Superior temporal gyrus (tissue), 1 donor: Measurements from ENCODE around the gene SLC25A44.

Experiments
- DNase-seq: peaks from one replicate; pipeline ENCODE4 v3.0.0-alpha.2; 2016; ENCODE audit errors: extremely low spot score

SLC25A44 gene, protein sequence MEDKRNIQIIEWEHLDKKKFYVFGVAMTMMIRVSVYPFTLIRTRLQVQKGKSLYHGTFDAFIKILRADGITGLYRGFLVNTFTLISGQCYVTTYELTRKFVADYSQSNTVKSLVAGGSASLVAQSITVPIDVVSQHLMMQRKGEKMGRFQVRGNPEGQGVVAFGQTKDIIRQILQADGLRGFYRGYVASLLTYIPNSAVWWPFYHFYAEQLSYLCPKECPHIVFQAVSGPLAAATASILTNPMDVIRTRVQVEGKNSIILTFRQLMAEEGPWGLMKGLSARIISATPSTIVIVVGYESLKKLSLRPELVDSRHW

DNA sequence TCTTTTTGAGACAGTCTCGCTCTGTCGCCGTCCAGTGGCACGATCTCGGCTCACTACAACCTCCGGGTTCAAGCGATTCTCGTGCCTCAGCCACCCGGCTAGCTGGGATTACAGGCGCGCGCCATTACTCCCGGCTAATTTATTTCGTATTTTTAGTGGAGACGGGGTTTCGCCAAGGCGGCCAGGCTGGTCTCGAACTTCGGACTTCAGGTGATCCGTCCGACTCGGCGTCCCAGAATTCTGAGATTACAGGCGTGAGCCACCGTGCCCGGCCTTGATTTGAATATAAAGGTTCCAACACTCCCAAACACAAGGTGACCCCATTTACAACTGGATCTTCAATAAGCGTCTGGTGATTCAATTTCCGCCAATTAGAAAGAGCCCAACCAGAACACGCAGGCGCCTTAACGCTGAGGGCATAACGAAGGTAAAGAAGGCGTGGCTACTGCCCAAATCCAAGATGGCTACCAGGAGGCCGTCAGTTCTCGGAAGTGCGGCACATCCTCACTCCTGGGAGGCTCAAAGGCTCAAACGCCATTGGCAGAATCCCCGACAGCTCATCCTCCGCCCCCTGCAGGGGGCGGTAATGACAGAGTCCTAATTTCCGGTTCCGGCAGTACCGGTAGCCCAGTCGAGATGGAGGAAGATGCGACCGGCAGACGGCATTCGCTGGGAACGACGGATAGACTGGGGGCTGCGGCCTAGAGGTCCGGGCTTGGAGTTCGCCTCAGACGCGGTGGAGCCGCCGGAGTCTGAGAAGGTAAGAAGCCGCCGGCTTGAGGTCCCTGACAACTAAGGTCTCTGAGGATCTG lies at the start of gene SLC25A44:
TSS of gene SLC25A44 (plus strand) at position 617 of the 812 bp plus-strand sequence. CDS start 5,744 bp downstream, outside the sequence.
- DNase-seq, result peak; percentile 100

DNA sequence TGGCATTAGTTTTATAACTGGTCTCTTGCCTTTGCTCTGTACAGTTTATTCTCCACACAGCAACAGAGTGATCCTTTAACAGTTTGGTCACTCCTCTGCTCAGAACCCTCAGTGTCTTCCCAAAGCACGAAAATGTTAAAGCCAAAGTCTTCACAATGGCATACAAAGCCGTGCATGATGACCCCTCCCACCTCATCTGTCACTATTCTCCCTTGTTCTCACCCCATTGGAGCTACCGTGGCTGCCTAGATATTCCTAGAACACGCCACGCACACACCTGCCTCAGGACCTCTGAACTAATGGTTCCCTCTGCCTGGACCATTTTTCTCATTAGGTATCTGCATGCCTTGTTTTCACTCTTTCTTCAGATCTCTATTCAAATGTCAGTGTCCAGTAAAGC lies 49.2 kb upstream of the SLC25A44 start:
- no peak for DNase-seq

DNA sequence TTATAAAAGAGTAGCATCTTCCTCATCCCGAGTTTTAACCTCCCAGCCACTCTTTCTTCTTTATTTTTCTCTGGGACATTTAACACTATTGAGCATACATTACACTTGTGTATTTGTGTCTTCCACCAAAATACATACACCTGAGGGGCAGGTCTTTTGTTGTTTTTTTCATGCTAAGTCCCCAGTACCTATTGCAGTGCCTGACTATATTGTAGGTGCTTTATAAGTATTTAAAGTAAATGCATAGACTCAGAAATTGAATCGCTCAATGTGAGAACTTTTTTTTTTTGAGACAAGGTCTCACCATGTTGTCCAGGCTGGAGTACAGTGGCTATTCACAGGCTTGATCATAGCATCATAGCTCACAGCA lies 48.3 kb upstream of the SLC25A44 start:
- DNase-seq, result no peak

DNA sequence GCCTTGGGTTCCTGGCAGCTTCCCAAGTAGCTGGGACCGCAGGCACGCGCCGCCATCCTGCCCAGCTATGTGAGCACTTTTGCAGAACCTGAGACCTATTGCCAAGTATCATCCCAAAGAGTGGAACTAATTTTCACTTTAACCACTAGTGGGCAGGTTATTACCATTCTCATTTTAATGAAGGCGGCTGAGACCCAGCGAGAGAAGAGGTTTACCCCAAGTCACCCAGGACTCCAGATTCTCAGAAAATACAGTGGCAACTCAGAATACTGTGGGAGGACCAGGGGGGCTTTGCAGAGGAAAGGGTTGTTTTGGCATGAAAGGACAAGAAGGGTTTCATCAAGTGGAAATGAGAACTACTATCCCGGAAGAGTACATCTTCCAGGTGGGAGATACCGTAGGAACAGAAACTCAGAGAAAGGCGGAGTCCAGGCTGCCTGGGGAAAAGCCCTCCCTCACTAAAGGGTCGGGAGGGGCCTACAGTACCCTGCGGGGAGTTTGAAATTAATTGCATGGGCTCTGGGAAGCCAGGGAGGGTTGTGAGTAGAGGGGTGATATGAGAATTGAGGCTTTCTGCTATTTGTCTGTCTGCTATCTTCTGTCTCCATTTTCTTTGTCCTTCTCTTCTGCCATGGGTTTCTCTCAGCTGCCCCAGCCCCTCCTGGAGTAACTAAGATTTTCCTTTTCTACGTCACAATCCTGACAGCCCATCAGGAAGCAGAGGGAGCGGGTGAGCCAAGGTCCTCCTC lies 47.7 kb upstream of the SLC25A44 start:
- DNase-seq, result peak; percentile 92

DNA sequence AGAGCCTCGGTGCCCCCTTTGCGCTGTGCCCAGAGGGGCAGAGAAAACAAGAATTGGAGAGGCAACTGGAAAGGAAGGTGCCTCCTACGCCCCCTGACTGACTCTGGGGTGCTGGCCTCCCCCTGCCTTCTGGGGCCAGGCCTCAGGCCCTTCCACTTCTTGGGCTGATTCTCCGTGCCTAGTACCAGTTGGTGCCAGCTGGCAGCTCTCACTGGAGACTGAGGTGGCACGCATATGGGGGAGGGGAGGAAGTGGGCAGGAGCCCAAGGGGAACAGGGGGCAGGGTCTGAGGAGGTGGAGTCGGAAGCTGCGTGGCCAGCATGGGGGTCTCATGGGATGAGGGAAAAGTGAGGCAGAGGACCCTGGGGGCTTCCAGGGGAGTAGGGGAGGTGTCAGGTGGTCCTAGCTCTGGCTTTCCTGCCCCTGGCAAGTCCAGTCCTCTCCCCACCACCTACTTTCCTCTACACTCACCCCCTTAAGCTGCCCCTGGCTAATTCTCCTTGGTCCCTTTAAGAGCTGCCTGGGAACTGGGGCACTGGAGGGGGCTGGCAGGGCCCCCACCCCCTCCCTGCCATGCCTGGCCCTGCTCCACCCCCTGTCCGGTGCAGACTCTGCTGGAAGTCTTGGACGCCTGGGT lies 47.0 kb upstream of the SLC25A44 start:
- DNase-seq, result no peak

DNA sequence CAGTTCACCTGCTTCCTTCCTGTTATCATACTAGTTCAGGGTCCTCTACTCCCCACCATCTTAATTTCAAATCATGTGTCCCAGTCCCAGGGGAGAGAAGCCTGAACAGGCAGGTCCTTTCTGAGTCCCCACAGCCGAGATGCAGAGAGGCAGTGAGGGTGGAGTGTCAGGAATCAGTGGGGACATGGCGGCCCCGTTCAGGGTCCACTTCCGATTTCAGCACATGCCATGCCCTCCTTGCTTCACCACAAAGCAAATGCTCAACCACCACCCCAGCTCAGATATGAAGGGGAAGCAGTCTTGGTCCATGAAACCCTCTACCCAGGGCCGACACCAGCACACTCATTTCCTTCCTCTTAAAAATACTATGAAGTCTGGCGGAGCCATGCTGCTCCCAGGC lies 45.7 kb upstream of the SLC25A44 start:
- no peak for DNase-seq

DNA sequence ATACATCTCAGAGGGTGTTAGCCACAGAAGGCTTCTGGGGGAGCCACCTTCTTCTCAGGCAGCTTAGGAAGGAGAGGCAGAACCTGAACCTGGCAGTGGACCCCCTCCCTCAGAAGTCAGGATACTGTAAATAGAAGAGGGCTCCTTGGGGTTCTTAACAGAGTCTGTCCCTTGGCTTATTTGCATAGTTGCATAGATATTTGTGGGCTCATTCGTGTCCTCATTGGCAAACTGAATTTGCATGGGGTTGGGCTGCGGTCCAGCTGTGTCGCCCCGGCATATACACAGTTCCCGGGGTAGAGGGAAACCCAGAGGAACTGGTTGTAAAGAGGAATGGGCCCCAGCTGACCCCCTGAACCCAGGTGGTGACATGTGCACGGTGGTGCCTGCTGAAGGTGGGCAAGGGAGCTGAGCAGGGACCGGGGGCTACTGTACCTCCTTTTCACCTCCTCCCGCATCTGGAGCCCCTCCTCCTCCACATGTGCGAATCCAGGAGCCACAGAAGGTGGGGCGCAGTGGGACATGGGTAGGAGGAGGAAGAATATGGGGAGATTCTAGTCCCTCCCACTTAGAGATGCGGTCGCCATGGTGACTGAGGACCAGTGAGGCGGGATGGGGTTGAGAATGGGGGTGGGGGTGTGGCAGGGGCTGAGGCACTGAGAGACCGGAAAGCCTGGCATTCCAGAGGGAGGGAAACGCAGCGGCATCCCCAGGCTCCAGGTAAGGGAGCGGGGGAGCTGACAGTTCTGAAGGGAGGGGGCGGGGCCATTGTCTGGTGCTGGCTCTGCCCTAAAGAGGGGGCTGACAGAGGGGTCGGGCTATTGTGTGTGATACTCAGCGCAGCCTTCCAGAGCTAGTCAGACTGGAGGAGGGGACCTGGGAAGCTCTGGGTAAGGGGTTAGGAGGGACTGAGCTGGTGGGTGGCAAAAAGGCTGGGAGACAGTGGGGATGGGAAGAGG lies 44.3 kb upstream of the SLC25A44 start:
- DNase-seq, result no peak

DNA sequence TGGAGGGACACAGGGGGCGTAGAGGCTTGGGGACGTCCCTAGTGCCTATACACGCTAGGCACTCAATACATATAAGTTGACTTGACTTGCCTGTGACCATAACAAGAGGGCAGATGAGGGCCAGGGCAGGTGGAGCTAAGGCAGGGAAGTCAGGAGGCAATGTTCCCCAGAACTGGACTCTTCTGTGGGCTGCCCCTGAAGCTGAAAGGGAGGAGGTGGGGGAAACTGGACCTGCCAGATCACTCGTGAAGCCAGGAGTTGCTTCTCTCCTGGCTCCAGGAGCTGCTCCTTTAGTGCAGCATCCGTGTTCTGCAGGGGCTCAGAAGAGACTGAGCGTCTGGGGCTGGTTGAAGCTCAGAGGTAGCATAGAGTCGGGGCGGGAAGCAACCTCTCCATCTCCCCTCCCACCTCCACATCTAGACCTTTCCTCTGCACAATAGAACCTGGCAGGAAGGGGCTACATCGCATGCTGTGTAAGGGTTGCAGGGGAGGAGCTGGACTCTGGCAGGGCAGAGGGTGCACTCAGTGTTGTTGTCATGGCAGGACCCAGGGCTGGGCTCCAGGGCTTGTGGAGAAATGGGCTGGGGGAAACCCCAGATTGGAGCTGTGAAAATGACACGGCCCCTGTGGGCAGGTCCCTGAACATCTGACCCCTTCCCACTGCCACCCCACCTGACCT lies 43.4 kb upstream of the SLC25A44 start:
- no peak for DNase-seq

DNA sequence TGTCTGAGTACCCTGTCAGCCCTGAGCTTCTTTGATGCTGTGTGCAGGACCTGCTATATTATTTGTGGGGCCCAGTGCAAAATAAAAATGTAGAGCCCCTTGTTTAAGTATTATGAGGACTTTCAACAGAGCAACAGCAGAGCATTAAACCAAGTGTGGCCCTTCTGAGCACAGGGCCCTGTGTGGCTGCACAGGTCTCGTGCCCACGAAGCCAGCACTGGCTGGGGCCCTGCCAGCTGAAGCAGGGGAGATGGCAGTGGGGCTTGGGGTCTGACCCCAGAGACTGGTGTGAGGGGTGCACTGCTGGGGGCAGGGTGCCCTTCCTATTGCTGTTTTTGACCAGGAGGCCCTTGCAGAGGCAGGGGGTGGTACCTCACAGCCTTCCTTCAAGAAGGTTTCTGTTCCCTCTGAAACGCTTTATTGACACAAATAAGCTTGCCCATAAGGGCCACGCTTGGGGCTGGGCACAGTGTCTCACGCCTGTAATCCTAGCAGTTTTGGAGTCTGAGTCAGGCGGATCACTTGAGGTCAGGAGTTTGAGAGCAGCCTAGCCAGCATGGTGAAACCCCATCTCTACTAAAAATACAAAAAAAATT lies 42.7 kb upstream of the SLC25A44 start:
- DNase-seq, result no peak

DNA sequence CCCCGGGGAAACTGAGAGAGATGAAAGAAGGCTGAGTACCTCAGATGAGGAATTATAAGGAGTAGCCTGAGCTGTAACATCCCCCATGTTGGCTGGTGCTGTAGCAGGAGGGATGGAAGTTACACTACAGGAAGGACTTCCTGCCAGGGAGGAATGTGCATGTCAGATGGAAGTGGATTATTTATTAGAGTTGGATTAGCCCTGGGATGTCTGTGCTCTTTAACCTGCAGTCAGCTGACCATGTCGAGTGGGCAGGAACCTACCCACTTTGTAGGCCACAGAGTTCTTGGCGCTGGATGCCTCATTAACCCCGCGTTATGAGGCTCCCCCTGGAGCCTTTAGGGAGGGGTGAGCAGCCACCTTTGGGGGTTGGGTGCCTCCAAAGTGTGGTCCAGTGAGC lies 41.3 kb upstream of the SLC25A44 start:
- no peak for DNase-seq

DNA sequence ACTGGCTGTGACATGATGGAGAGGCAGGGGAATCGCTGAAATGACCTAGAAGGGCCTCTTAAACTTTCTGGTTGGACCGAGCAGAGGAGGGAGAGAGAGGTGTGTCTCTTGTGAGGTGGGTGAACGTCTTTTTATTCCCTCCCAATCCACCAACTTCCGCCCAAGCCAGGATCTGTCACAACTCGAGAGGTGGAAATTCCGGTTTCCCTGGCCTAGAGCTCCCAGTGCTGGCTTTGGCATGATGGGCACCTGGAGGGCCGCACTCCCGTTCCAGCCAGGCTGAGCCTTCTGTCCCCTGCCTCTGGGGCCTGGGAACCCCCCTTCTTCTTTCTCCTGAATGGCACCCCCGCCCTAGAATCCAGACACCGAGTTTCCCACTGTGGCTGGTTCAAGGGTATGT lies 40.5 kb upstream of the SLC25A44 start, which contains the start of gene SEMA4A:
TSS of gene SEMA4A (plus strand) at position 224 of the 400 bp plus-strand sequence. CDS start 994 bp downstream, outside the sequence.
- DNase-seq, result no peak

DNA sequence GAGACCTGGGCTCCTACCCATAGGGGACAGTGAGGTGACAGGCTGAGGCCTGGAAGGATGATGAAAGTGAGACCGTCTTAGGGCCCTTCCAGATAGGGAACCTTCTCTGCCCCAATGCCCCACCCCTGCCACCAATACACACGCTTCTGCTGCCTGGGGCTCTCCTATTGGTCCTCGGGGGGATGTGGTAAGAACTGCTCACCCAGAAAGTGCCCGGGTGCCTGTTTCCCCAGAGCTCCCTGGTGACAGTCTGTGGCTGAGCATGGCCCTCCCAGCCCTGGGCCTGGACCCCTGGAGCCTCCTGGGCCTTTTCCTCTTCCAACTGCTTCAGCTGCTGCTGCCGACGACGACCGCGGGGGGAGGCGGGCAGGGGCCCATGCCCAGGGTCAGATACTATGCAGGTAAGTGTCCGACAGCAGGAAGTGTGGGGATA lies 39.6 kb upstream of the SLC25A44 start:
- no peak for DNase-seq

DNA sequence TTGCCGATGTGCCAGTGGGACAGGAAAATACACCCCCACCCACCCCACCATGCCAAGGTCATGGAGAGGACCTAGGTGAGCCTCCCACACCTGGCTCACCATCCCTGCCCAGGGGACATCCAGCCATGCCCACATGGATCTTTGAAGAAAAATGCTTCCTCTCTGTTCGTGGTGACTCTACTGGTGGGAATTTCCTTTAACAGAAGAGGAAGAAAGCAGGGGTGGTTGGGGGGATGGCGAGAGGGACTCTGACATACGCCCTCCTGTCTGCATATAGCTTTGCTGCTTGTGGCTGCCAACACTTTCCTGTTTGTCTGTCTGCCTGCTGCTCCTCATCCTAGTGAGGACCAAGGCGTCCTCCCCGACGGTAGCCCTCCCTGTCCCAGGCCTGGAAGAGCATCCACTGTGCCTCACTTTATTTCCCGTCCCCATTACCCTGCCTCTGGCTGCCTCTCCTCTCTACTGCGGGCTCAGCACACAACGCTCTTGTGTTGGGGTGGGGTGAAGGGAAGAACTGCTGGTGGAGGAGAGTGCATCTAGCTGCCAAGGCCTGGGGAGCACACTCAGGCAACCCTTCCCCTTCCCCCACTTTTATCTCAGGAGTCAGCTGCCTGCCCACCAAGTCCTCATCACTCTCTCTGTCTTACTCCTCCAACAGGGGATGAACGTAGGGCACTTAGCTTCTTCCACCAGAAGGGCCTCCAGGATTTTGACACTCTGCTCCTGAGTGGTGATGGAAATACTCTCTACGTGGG lies 38.0 kb upstream of the SLC25A44 start:
- DNase-seq, result no peak

DNA sequence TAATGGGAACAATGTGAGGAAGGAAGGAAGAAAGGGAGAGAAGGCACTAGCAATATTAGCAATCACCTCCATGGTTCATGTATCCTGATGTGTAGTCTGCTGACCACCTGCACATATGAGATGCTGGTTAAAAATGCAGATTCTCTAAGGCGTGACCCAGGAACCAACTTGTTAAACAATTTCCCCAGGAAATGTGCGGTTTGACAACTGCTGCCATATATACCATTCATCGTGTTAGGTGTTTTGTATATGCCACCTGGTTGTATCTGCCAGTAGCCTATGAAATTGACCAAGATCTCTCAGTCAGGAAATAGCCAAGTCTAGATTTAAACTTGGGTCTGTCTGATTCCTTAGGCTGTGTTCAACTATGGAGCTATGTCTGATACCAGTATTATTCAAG lies 36.4 kb upstream of the SLC25A44 start:
- DNase-seq, result no peak

DNA sequence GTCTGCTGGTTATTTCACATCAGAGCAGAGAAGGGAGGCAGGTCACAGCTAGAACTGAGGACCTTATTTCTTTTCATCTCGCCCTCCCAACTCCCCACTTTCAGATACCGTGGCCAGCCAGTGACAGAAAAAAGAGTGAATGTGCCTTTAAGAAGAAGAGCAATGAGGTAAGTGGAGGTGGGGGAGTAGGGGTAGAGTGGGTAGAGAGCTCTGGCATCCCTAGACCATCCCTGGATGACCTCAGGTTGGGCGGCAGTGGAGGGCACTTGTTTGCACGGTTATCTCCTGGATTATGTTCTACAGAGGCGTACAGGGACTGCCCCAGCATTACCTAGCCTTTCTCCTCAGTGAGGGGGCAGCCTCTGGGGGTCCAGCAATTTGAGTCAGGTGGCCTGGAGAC lies 35.9 kb upstream of the SLC25A44 start:
- DNase-seq, result no peak

DNA sequence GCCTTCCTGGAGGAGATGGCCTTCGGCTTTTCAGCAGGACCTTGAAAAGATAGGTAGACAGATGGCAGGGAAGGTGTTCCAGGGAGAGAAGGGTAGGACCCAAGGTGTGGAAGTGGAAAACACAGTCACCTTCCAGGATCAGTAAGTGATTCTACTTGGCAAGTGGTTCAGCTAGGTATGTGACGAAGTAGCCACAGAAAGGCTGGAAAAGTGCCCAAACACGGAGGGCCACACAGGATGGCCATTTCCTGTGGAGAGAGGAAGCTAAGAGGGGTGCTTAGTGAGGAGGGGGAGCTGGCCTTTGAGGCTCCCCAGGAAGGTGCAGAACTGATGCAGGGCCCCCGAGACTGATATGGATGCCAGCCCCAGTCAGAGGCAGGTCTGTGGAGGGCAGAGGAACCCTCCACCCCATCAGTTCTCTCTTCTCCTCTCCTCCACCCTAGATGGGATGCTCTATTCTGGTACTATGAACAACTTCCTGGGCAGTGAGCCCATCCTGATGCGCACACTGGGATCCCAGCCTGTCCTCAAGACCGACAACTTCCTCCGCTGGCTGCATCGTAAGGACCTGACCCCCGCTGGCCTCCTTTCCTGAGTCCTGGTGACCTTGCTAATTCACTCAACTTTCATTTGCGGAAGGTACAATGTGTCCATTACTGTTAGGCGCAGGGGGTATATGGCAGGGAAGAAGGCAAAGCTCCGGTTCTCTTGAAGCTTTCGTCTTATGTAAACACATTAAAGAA lies 33.7 kb upstream of the SLC25A44 start:
- DNase-seq, result no peak

DNA sequence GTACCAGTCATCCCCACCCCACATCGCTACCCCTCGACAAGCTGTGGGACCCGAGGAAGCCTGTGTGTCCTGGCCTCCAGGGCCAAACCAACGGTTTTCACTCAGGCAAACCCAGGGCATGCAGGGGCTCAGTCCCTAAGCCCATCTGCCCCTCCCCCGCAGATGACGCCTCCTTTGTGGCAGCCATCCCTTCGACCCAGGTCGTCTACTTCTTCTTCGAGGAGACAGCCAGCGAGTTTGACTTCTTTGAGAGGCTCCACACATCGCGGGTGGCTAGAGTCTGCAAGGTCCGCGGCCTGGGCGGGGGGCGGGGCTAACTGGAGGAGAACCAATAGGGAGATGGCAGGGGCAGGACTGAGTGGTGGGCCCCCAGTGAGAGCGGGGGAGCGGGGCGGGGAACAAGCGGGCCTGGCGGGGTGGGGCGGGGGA lies 33.1 kb upstream of the SLC25A44 start:
- no peak for DNase-seq

DNA sequence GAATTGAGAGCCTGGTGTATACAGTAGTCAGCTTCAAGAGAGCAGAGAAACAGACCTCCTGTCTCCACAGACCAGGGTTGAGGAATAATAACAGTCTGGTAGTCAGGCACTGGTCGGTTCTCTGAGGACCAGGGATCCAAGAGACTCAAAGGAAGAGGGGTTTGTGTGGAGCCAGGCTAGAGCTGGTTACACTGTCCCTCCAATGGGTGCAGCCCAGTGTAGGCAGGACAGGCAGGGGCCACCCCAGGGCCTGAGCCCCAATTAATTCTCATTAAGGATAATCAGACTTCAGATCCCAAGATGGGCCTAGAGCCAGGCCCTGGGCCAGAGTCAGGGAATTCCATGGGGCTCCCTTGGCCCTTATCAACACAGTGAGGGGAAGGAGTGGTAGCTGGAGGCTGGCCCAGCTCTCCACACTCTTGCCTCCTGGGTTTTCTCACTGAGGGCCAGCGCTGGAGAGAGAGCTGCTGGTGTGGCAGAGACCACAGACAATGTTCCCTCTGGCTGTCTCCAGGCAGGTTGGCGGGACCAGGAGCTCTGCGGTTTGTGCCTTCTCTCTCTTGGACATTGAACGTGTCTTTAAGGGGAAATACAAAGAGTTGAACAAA lies 31.4 kb upstream of the SLC25A44 start:
- DNase-seq, result no peak
